ENCODE data around the gene PHKA1.
"Not testable (repeated sequence)": the region's sequence is repeated elsewhere in the genome, so short reads cannot be mapped to it uniquely, and the experiment has no call there.

The PHKA1 gene

GRCh38 chrX:72568406-72569092 is 145.6 kb downstream of the PHKA1 start:
- DNase-seq = no peak

GRCh38 chrX:72566448-72566847 is 147.7 kb downstream of the PHKA1 start:
- DNase-seq = no peak

GRCh38 chrX:72559655-72560054 is 154.5 kb downstream of the PHKA1 start:
- DNase-seq = not testable (repeated sequence)

- DNase-seq = no peak
Measured at GRCh38 chrX:72554448-72555140, 159.5 kb downstream of the PHKA1 start.

- DNase-seq = not testable (repeated sequence)
Measured at GRCh38 chrX:72552443-72552842, 161.7 kb downstream of the PHKA1 start.

- DNase-seq = no peak
Measured at GRCh38 chrX:72545990-72546389, 168.1 kb downstream of the PHKA1 start.

GRCh38 chrX:72540318-72540717 is 173.8 kb downstream of the PHKA1 start:
- DNase-seq = no peak

- DNase-seq = no peak
Measured at GRCh38 chrX:72539822-72540221, 174.3 kb downstream of the PHKA1 start.

GRCh38 chrX:72536542-72536941 is 177.6 kb downstream of the PHKA1 start:
- DNase-seq = peak; percentile 69

- no peak for DNase-seq
Measured at GRCh38 chrX:72532366-72532765, 181.7 kb downstream of the PHKA1 start.
